ENCODE data around the gene IRGQ.
A peak's percentile ranks its signal among the peaks of the same experiment; 100 is the strongest.

GRCh38 chr19:43639519-43640423 is 43.8 kb upstream of the IRGQ start, which contains the start of gene CADM4:
- TF ChIP-seq CTCF (conservative IDR thresholded peaks at IDR 0.05) (no peak), EZH2 (IDR thresholded peaks at IDR 0.05; ENCODE audit: low read depth) (0 out of 2 replicates have a peak, but pooled peaks have one; percentile 7)

All from PC-9 (cell line).